GM19099 (cell line): Measurements from ENCODE around the gene MMP2.

Experiments
- POLR2A ChIP-seq: IDR thresholded peaks from 3 replicates; pipeline ENCODE4 v1.6.1; 2011; ENCODE audit warnings: low read depth; ENCODE audit not compliant: insufficient read length; ENCODE audit errors: extremely low read depth

Gene MMP2

DNA sequence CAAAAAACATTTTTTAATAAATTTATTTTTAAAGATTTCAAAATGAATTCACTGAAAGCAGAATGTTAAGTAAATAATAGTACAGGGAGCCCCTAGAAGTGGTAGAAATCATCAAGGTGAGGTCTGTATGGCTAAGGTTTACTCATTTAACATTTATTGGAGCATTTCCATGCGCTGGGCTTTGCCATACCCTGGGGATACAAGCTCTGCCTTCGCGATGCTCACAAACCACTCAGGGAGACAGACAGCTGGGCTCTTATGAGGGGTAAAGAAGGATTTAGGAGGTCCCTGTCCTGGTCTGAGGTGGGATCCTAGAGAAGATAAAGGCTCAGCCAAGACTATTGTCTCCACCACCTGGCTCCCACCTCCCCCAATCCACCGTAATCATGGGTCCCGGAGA is 18.6 kb downstream of the MMP2 start:
- TF ChIP-seq POLR2A, result no peak

DNA sequence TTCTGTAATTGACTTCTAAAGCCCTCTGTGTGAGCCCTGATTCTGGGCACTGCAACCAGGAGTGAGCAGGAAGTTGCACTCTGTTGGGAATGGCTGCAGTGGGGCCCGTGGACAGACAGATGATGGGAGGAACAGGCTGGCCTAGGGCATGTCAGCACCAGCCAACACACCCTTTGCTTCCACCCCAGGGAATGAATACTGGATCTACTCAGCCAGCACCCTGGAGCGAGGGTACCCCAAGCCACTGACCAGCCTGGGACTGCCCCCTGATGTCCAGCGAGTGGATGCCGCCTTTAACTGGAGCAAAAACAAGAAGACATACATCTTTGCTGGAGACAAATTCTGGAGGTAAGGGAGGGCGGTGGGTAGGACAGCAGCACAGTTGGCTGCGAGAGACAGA is 19.1 kb downstream of the MMP2 start:
- TF ChIP-seq POLR2A, result no peak

DNA sequence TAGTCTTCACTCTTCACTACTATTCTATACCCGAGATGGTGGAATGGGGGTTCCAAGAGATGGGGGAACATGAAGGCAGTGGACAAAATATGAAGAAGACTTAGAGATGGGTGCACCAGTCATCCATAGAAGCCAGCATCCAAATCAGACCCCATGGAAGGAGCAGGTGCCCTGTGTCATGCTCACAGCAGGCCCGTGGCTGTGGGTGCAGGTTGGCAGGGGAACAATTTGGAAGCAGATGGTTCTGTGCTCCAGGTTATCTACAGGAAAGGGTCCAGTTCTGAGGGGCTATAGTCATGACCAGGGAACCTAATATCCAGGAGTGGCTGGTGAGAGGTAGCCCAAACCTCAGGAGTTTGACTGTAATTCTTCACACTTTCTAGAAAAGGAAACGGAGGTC is 20.3 kb downstream of the MMP2 start:
- TF ChIP-seq POLR2A, result no peak

DNA sequence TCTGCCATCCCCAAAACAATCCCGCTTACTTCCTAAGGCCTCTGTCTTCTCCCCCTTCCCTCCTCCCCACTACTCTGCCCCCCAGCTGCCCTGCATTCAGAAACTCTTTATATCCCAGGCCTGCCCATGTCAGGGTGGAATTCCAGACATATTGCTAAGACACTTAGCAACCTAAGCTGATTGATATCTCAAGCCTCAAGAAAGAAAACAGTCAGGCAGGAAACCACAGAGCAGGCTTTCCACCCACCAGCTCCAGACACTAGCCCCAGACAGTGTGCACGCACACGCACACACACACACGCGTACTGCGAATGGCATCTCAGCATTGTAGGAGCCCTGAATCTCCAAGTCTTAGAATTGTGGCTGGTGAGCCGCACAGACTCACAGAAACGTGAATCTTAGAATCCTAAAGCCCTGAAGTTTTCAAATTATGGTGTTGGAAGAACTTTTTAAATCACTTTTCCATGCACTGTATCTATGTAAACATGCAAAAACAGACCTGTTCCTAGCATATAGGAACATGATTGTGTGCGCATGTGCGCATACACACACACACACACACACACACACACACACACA is 21.0 kb downstream of the MMP2 start:
- TF ChIP-seq POLR2A, result no peak

DNA sequence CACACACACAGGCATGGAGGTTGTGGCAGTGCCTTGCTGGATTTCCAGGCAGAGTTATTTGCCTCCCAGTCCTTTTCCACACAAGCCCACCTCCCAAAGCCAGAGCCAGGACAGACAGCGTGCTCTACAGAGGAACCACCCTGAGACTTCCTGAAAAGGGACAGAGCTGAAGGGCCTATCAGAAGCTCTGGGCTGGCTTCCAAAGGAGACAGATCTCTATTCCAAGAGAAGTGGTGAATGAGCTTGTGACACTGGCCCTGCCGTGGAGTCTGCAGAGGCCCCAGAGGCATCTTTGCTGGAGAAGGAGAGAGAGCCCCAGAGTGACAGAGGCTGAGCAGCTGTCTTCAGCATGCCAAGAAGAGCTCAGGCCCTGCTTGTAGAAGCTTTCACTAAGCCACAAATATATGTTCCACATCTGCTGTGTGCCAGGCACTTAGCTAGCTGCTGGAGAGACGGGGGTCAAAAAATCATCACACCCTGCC is 21.6 kb downstream of the MMP2 start:
- no peak for TF ChIP-seq POLR2A

DNA sequence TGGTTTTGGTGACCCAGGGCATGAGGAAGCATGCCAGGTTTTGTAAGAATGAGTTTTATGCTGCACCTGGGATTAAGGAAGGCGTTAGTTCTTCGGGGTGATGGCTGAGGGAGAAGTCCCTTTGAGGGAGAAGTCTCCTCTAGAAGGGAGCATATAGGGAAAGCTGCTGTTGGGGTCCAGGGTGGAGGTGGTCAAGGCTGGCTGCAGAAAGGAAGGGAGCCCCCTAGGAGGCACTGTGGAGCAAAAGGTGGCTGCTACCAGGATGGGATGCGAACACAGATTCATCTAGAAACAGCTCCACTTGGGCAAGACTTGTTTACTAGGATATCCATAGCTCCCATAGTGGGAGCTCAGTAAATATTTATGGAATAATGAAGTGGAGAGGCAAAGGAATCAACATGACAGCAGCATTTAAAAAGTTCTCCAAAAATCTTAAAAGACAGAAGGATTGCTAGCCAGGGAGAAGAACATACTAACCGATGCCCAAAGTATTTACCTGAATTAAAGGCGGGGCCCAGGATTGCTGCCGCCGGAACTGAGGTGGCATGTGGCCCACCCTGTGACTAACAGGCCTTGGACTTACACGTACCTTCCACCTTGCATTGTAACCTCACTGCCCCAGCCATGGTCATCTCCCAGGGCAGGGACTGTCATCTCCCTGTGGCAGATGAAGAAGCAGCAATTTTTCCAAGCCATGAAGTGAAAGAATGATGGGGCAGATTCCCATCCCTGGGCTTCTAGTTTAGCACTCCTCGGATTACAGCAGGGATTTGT is 22.7 kb downstream of the MMP2 start:
- no peak for TF ChIP-seq POLR2A

DNA sequence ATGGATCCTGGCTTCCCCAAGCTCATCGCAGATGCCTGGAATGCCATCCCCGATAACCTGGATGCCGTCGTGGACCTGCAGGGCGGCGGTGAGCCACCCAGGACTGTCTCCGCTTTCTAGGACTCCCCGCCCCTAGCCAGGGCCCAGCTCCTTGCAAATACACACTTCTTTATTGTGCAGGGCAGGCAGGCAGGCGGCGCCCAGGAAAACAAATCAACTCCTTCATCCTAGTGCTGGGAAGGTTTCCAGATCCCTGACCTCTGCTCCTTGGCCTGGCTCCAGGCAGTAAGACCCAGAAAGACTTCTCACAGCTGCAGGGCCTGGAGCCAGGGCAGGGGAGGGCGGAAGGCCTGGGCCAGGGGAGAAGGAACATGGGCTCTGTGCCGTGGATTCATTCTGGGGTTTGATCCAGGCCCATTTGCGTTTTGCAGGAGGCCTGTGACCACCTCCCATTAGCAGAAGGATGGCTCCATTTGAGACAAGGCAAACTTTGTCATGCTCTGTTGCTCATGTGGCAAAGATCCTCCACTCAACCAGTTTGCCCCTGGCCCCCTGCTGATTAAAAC is 23.9 kb downstream of the MMP2 start:
- no peak for TF ChIP-seq POLR2A

DNA sequence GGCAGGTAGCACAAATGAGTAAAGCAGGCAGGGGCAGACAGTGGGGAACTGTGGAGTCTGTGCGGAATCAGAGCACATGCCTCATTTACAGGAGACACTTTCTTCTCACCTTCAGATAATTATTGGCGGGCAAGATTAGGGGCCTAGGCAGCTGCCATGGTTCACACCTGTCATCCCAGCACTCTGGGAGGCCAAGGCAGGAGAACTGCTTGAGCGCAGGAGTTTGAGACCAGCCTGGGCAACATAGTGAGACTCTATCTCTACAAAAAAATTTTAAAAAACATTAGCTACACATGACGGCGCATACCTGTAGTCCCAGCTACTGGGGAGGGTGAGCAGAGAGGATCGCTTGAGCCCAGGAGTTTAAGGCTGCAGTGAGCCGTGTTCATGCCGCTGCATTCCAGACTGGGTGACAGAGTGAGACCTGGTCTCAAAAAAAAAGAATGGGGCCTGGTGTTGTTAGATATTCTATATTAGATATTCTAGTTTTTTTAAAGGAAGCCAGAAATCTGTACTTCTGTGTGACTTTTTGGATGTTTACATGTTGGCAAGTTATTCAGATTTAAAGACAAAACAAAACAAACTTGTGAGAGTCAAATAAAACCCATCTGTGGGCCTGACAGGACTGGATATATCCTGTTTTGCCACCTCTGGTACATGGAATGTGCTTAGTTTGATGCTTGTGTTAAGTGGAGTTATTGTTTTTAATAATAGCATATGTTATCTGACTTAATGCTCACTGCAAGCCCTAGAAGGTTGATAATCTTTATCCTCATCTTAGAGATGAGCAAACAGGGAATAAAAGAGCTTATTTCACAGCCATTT is 24.9 kb downstream of the MMP2 start:
- no peak for TF ChIP-seq POLR2A

DNA sequence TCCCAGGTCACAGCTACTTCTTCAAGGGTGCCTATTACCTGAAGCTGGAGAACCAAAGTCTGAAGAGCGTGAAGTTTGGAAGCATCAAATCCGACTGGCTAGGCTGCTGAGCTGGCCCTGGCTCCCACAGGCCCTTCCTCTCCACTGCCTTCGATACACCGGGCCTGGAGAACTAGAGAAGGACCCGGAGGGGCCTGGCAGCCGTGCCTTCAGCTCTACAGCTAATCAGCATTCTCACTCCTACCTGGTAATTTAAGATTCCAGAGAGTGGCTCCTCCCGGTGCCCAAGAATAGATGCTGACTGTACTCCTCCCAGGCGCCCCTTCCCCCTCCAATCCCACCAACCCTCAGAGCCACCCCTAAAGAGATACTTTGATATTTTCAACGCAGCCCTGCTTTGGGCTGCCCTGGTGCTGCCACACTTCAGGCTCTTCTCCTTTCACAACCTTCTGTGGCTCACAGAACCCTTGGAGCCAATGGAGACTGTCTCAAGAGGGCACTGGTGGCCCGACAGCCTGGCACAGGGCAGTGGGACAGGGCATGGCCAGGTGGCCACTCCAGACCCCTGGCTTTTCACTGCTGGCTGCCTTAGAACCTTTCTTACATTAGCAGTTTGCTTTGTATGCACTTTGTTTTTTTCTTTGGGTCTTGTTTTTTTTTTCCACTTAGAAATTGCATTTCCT is 26.5 kb downstream of the MMP2 start:
- no peak for TF ChIP-seq POLR2A

DNA sequence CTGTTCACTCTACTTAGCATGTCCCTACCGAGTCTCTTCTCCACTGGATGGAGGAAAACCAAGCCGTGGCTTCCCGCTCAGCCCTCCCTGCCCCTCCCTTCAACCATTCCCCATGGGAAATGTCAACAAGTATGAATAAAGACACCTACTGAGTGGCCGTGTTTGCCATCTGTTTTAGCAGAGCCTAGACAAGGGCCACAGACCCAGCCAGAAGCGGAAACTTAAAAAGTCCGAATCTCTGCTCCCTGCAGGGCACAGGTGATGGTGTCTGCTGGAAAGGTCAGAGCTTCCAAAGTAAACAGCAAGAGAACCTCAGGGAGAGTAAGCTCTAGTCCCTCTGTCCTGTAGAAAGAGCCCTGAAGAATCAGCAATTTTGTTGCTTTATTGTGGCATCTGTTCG is 27.1 kb downstream of the MMP2 start:
- TF ChIP-seq POLR2A, result no peak

DNA sequence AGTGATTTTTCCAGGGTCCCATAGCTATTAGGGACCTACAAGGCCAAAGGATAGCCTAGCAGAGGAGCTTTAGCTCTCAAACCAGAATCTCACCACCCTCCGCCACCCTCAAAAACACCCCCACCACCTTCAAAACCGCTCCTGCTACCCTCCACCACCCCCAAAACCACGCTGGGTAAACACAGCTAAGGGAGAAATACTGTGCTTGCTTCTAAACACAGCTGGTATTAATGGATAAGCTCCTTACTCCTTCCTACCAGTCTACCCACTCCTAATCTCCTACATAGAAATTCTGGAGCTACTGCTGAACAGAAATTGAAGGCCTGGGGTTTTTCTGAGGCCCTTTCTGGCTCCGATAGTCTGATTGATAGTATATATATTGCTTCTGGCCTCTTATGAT is 27.7 kb downstream of the MMP2 start:
- no peak for TF ChIP-seq POLR2A

DNA sequence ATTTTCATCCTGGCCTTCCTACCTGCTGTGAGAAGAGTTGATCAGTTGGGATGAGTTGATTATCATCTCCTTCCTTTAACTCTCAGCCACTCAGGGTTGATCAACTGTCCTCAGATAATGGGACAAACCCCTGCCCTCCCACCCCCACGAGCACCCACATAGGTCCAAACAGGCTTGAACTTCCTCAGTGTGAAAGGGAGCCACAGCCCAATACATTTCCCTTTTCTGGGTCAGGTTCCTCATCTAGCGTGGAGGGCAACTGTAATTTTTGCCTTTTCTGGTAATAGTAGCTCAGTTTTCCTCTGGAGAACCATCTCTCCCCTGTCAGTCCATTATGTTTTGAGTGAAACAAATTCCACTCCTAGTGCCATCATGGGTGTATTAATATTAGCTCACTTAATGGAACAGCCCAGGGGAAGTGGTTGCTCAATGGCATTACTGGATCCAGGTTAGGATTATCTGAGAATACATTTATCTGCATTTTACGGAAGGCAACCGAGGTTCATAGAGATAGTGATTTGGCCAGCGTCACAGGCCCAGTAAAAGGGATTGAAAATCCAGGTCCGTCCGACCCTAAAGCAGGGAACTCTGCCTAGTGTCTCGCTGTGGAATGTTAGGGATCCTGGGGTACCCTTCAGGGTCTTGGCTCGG is 29.4 kb downstream of the MMP2 start:
- TF ChIP-seq POLR2A, result no peak

DNA sequence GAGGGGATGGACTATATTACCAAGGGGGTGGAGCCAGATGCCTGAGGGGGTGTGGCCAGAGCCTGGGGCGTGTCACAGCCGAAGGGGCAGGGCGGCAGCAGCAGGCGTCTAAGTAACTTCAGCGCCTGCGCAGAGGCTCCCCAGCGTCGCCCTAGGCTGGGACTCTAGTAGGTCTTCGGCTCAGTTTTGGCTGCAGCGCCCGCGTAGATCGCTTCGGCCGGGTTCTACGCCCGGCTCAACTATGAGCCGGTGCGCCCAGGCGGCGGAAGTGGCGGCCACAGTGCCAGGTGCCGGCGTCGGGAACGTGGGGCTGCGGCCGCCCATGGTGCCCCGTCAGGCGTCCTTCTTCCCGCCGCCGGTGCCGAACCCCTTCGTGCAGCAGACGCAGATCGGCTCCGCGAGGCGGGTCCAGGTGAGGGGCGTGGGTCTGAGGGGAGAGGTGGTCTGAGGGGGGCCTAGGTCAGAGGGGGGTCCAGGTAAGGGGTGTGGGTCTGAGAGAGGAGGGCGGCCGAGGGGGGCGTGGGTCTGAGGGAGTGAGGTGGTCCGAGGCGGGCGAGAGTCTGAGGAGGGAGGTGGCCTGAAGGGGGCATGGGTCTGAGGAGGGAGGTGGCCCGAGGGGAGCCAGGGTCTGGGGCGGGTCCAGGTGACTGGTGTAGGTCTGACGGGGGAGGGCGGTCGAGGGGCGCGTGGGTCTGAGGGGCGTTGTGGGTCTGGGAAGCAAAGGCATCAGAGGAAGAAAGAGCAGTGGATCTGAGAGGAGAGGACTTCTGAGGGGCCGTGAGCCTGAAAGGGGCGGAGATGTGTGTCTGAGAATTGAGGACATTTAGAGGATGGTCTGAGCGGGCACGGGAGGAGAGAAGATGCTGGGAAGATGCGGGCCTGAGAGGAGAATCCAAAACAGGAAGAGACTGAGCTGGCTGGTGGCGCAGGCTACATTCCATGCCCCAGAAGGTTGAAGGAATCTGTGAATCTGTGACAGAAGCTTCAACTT is 30.2 kb downstream of the MMP2 start, which contains the start of gene LPCAT2:
Gene LPCAT2 (plus strand): TSS at position 132 of the 991 bp plus-strand sequence. CDS start 110 bp downstream, at position 242.
- TF ChIP-seq POLR2A, result no peak
